Trophoblast cell (in vitro differentiated cells and primary cell): ENCODE data around the gene KDELR1.
A peak's percentile ranks its signal among the peaks of the same experiment; 100 is the strongest.

ENCODE experiments used
- DNase-seq, 2 donors: peaks; one replicate each; pipeline ENCODE4 v3.0.0-alpha.2; 2016
- H2AFZ ChIP-seq: 2 replicates; pipeline ENCODE4 v1.6.1; 2013; ENCODE audit warnings: low read length, moderate library complexity, mild to moderate bottlenecking; ENCODE audit not compliant: insufficient read depth, poor library complexity
- H2AK5ac ChIP-seq: 2 replicates; pipeline ENCODE4 v1.6.1; 2013; ENCODE audit warnings: mild to moderate bottlenecking, low read length
- H2BK120ac ChIP-seq: 2 replicates; pipeline ENCODE4 v1.6.1; 2013; ENCODE audit warnings: low read length, mild to moderate bottlenecking, moderate library complexity; ENCODE audit not compliant: insufficient read depth, poor library complexity
- H2BK12ac ChIP-seq: 2 replicates; pipeline ENCODE4 v1.6.1; 2013; ENCODE audit warnings: mild to moderate bottlenecking, low read length, moderate library complexity
- H2BK5ac ChIP-seq: 2 replicates; pipeline ENCODE4 v1.6.1; 2013; ENCODE audit warnings: low read length, low read depth, moderate library complexity, mild to moderate bottlenecking; ENCODE audit not compliant: poor library complexity
- H3K14ac ChIP-seq: 2 replicates; pipeline ENCODE4 v1.6.1; 2013; ENCODE audit warnings: mild to moderate bottlenecking, low read length
- H3K18ac ChIP-seq: 2 replicates; pipeline ENCODE4 v1.6.1; 2013; ENCODE audit warnings: mild to moderate bottlenecking, low read length
- H3K23ac ChIP-seq: 2 replicates; pipeline ENCODE4 v1.6.1; 2013; ENCODE audit warnings: low read length
- H3K27ac ChIP-seq: 2 replicates; pipeline ENCODE4 v1.5.1; 2013; ENCODE audit warnings: low read depth, mild to moderate bottlenecking, inconsistent platforms, low read length, moderate library complexity
- H3K27me3 ChIP-seq: 2 replicates; pipeline ENCODE4 v1.6.1; 2013; ENCODE audit warnings: inconsistent platforms, mild to moderate bottlenecking, low read length, moderate library complexity; ENCODE audit not compliant: insufficient read depth
- H3K36me3 ChIP-seq, 2 experiments: 1 replicate in 1 of 2; 2 replicates in 1 of 2; pipeline ENCODE4 v1.6.1; 2013; ENCODE audit warnings: low read length in 2 of 2, mild to moderate bottlenecking in 2 of 2, moderate library complexity in 1 of 2; ENCODE audit not compliant: insufficient read depth in 2 of 2, control insufficient read depth in 1 of 2
- H3K4ac ChIP-seq: 2 replicates; pipeline ENCODE4 v1.6.1; 2013; ENCODE audit warnings: low read depth, mild to moderate bottlenecking, low read length, moderate library complexity
- H3K4me1 ChIP-seq, 2 experiments: 1 replicate in 1 of 2; 2 replicates in 1 of 2; pipeline ENCODE4 v1.6.1; 2013; ENCODE audit warnings: low read length in 2 of 2, mild to moderate bottlenecking in 2 of 2, moderate library complexity in 1 of 2; ENCODE audit not compliant: insufficient read depth in 2 of 2, control insufficient read depth in 1 of 2
- H3K4me2 ChIP-seq: 2 replicates; pipeline ENCODE4 v1.6.1; 2013; ENCODE audit warnings: inconsistent platforms, mild to moderate bottlenecking, low read length, moderate library complexity
- H3K4me3 ChIP-seq: 2 replicates; pipeline ENCODE4 v1.5.1; 2013; ENCODE audit warnings: mild to moderate bottlenecking, low read depth, low read length, inconsistent platforms
- H3K79me1 ChIP-seq: one replicate; pipeline ENCODE4 v1.6.1; 2013; ENCODE audit warnings: low read length
- H3K79me2 ChIP-seq: 2 replicates; pipeline ENCODE4 v1.6.1; 2013; ENCODE audit warnings: low read length, mild to moderate bottlenecking; ENCODE audit not compliant: control insufficient read depth, insufficient read depth, poor library complexity
- H3K9ac ChIP-seq: 2 replicates; pipeline ENCODE4 v1.6.1; 2013; ENCODE audit warnings: mild to moderate bottlenecking, low read length
- H3K9me3 ChIP-seq: 2 replicates; pipeline ENCODE4 v1.6.1; 2013; ENCODE audit warnings: low read depth, mild to moderate bottlenecking, control low read depth, inconsistent platforms, low read length; ENCODE audit not compliant: insufficient read depth
- H4K12ac ChIP-seq: 2 replicates; pipeline ENCODE4 v1.6.1; 2013; ENCODE audit warnings: low read depth, mild to moderate bottlenecking, low read length, moderate library complexity
- H4K8ac ChIP-seq: 2 replicates; pipeline ENCODE4 v1.6.1; 2013; ENCODE audit warnings: low read depth, mild to moderate bottlenecking, low read length, moderate library complexity
- H4K91ac ChIP-seq: one replicate; pipeline ENCODE4 v1.6.1; 2013; ENCODE audit warnings: low read depth, mild to moderate bottlenecking, low read length, moderate library complexity
- WGBS: extraction: QIAGEN DNeasy Blood & Tissue Kit; methylation state at CpG from one replicate; pipeline ENCODE4 v1.1.7; 2013; ENCODE audit warnings: missing lambda C conversion rate; ENCODE audit not compliant: insufficient read length, insufficient coverage; ENCODE audit errors: extremely low coverage; 5-methylcytosine and 5-hydroxymethylcytosine counted together

Gene KDELR1

DNA sequence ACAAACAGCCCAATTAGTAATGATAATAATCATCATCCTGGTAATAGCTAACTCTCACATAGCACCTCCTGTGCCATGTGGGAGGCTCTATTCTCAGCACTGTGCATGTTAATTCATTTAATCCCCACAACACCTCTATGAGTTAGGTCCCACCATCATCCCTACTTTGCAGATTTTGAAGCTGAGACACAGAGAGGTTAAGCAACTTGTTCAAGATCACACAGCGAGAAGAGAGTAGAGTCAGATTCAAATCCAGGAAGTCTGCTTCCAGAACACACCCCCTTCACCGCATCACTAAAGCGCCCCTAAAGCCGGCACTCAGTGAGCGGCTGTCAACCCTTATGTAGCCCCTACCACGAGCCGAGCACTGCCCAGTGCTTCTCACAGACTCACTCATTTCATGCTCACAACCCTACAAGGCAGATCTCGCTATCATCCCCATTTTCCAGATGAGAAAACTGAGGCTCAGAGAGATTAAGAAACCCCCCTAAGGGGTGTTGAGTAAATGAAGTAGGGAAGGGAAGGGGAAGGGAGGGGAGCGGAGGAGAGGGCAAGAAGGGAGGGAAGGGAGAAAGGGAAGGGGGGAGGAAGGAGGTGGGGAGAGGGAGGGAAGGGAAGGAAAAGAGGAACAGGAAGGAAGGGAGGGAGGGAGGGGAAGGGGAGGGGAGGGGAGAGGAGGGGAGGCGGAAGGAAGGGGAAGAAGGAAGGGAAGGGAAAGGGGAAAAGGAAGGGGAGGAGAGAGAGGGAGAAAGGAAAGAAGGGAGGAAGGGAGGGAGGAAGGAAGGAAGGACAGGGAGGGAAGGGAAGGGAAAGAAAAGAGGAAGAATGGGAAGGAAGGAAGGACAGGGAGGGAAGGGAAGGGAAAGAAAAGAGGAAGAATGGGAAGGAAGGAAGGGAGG, 49.6 kb downstream of the KDELR1 start:
- H4K12ac ChIP-seq = no peak overlapping the region
- no peak overlapping the region for H2BK120ac ChIP-seq
- H4K91ac ChIP-seq = no peak overlapping the region
- no peak overlapping the region for H3K4me2 ChIP-seq
- H3K4me3 ChIP-seq = no peak overlapping the region
- H2AFZ ChIP-seq = no peak overlapping the region
- peaks cover 0 to 2% of the 10 kb centered on the region in 2 experiments for H3K36me3 ChIP-seq
- H3K18ac ChIP-seq = no peak overlapping the region
- no peak overlapping the region for H2AK5ac ChIP-seq
- no peaks in the 10 kb centered on the region for H3K27me3 ChIP-seq
- peaks cover 1% of the 10 kb centered on the region for H3K79me1 ChIP-seq
- H3K27ac ChIP-seq = no peak overlapping the region
- no CpG with 5 or more reads among the region's 10 CpGs for WGBS
- H2BK12ac ChIP-seq = no peak overlapping the region
- peaks cover 2% of the 10 kb centered on the region for H3K9me3 ChIP-seq
- peaks cover 0 to 2% of the 10 kb centered on the region in 2 experiments for H3K4me1 ChIP-seq
- DNase-seq = no peak
- no peak overlapping the region for H4K8ac ChIP-seq
- no peak overlapping the region for H3K23ac ChIP-seq
- H3K4ac ChIP-seq = no peak overlapping the region
- H3K14ac ChIP-seq = no peak overlapping the region
- no peak overlapping the region for H2BK5ac ChIP-seq
- no peaks in the 10 kb centered on the region for H3K79me2 ChIP-seq
- H3K9ac ChIP-seq = no peak overlapping the region

- Histone ChIP-seq H3K4me2 (no peak overlapping the region), H2AK5ac (no peak overlapping the region), H3K18ac (no peak overlapping the region), H3K27me3 (no peaks in the 10 kb centered on the region), H2BK12ac (no peak overlapping the region), H3K14ac (no peak overlapping the region), H4K12ac (no peak overlapping the region), H4K8ac (no peak overlapping the region), H3K4ac (no peak overlapping the region), H3K4me3 (no peak overlapping the region), H3K79me2 (no peaks in the 10 kb centered on the region), H4K91ac (no peak overlapping the region), H3K27ac (no peak overlapping the region), H3K79me1 (peaks cover 1% of the 10 kb centered on the region), H3K9ac (no peak overlapping the region), H3K36me3 (peaks cover 0 to 2% of the 10 kb centered on the region in 2 experiments), H3K23ac (no peak overlapping the region), H2BK5ac (no peak overlapping the region), H2BK120ac (no peak overlapping the region), H3K4me1 (peaks cover 0 to 2% of the 10 kb centered on the region in 2 experiments), H3K9me3 (peaks cover 2% of the 10 kb centered on the region), H2AFZ (no peak overlapping the region)
- no peak for DNase-seq
- WGBS = no CpG with 5 or more reads among the region's 11 CpGs
These were observed 50.4 kb downstream of the KDELR1 start for GRCh38 chr19:48340995-48341394.

GRCh38 chr19:48338802-48339503, 52.4 kb downstream of the KDELR1 start:
- WGBS = no CpG with 5 or more reads among the region's 14 CpGs
- Histone ChIP-seq H2AK5ac (no peak overlapping the region), H4K12ac (no peak overlapping the region), H3K14ac (no peak overlapping the region), H4K8ac (no peak overlapping the region), H2BK120ac (no peak overlapping the region), H3K79me1 (peaks cover 3% of the 10 kb centered on the region), H2BK5ac (no peak overlapping the region), H3K9ac (no peak overlapping the region), H3K4me3 (no peak overlapping the region), H3K27me3 (no peaks in the 10 kb centered on the region), H3K79me2 (no peaks in the 10 kb centered on the region), H3K23ac (no peak overlapping the region), H3K4ac (no peak overlapping the region), H3K18ac (no peak overlapping the region), H3K9me3 (peaks cover 2% of the 10 kb centered on the region), H2BK12ac (no peak overlapping the region), H4K91ac (peak overlapping the region; percentile 2), H3K4me1 (peaks cover 2 to 4% of the 10 kb centered on the region in 2 experiments), H3K4me2 (no peak overlapping the region), H2AFZ (no peak overlapping the region), H3K36me3 (peaks cover 0 to 2% of the 10 kb centered on the region in 2 experiments), H3K27ac (no peak overlapping the region)
- DNase-seq = peak in 1 of 2 donors; percentile 9

GRCh38 chr19:48338253-48338755, 53.0 kb downstream of the KDELR1 start:
- no peak overlapping the region for H4K12ac ChIP-seq
- H3K4me1 ChIP-seq = peaks cover 4 to 6% of the 10 kb centered on the region in 2 experiments
- H3K4ac ChIP-seq = no peak overlapping the region
- H2BK120ac ChIP-seq = no peak overlapping the region
- no CpG with 5 or more reads among the region's 14 CpGs for WGBS
- peaks cover 7% of the 10 kb centered on the region for H3K79me1 ChIP-seq
- H3K4me3 ChIP-seq = no peak overlapping the region
- no peak overlapping the region for H3K27ac ChIP-seq
- no peak overlapping the region for H2BK12ac ChIP-seq
- H3K9ac ChIP-seq = no peak overlapping the region
- no peak overlapping the region for H2BK5ac ChIP-seq
- H4K8ac ChIP-seq = no peak overlapping the region
- no peak overlapping the region for H3K4me2 ChIP-seq
- no peaks in the 10 kb centered on the region for H3K27me3 ChIP-seq
- no peak overlapping the region for H3K14ac ChIP-seq
- H2AK5ac ChIP-seq = no peak overlapping the region
- H2AFZ ChIP-seq = no peak overlapping the region
- H3K79me2 ChIP-seq = no peaks in the 10 kb centered on the region
- H3K18ac ChIP-seq = no peak overlapping the region
- DNase-seq = no peak
- H4K91ac ChIP-seq = no peak overlapping the region
- peaks cover 2% of the 10 kb centered on the region for H3K9me3 ChIP-seq
- H3K36me3 ChIP-seq = peaks cover 0 to 2% of the 10 kb centered on the region in 2 experiments
- H3K23ac ChIP-seq = no peak overlapping the region
